ENCODE measurements around the gene KATNBL1.

DNA sequence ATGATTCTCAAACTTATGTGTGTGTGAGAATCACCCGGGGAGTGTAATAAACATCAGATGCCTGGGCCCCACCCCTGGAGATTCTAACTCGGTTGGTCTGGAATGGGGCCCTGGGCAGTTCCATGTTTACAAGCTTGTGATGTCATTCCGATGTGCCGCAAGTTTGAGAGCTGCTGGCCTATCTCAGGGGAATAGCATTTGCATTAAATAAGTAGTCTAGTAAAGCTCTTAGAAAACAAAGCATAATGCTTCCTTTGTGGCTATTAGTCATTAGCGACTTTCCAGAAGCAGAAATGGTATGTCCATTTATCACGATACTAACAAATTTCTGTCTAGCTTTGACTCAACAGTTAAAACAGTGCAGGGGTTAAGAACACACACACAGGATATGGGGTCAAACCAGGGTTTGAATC is 87.1 kb downstream of the KATNBL1 start:
- TF ChIP-seq POLR2A (IDR thresholded peaks at IDR 0.05; ENCODE audit: low read depth) (no peak), CTCF (IDR thresholded peaks at IDR 0.05) (no peak), EP300 (IDR thresholded peaks at IDR 0.05) (no peak), POLR2AphosphoS5 (IDR thresholded peaks at IDR 0.05) (no peak)
